A549 (cell line): ENCODE results near the gene AMN1. TPM values are rescaled to one million over a fixed set of nuclear protein-coding genes. Genes with fewer than 3 reads are reported as not detected.

Experiments
- ATAC-seq, 2 experiments: fragments of 200-7000 bp in 1 of 2; fragments of >200 bp in 1 of 2; cut with Nextera tagmentation in 1 of 2; cut with Tn5 transposase in 1 of 2; 3 replicates each; pipeline versions ENCODE4 v1.8.0 to v1.9.1; 2018 to 2020; ENCODE audit warnings: mild to moderate bottlenecking in 1 of 2, moderate library complexity in 1 of 2
- CTCF ChIA-PET: fragments of 300-600 bp; sonication (Branson Sonifier 250); formaldehyde crosslinking; extraction: SDS; loops from one replicate; lab custom pipeline; 2021; ENCODE audit warnings: antibody characterized with exemption, inconsistent platforms; lab: Yijun Ruan, JAX
- POLR2A ChIA-PET: fragments of 350-600 bp; formaldehyde crosslinking; extraction: SDS; loops from one replicate; lab custom pipeline; 2021; ENCODE audit warnings: antibody characterized with exemption, inconsistent platforms; lab: Yijun Ruan, JAX
- DNase-seq, 2 experiments: peaks; one replicate each; pipeline versions ENCODE4 v3.0.0 to v3.0.0-alpha.2; 2011 to 2016; ENCODE audit warnings: low read depth in 1 of 2, low spot score in 1 of 2
- FAIRE-seq: peaks from 2 replicates; lab custom pipeline; 2011; peaks lifted over from hg19 to GRCh38; lab: Jason Lieb, UNC
- H3K27ac ChIP-seq, 2 experiments: fragments of >200 bp; sonication (Bioruptor Twin); formaldehyde crosslinking; 3 replicates each; pipeline ENCODE4 v1.5.1; 2016 to 2017
- H3K4me1 ChIP-seq: fragments of >200 bp; sonication (Bioruptor Twin); formaldehyde crosslinking; 3 replicates; pipeline ENCODE4 v1.6.1; 2016
- H3K4me2 ChIP-seq: fragments of >200 bp; sonication (Bioruptor Twin); formaldehyde crosslinking; 3 replicates; pipeline ENCODE4 v1.6.1; 2016
- H3K4me3 ChIP-seq: fragments of >200 bp; sonication (Bioruptor Twin); formaldehyde crosslinking; 3 replicates; pipeline ENCODE4 v1.5.1; 2016
- H3K9me3 ChIP-seq: fragments of >200 bp; sonication (Bioruptor Twin); formaldehyde crosslinking; 3 replicates; pipeline ENCODE4 v1.6.1; 2016
- CEBPB ChIP-seq, 2 experiments: fragments of >200 bp in 1 of 2; sonication (Bioruptor Twin) in 1 of 2; formaldehyde crosslinking in 1 of 2; IDR thresholded peaks; 2 replicates each; pipeline ENCODE4 v1.6.1; 2012 to 2016
- CHD2 ChIP-seq: fragments of 150-350 bp; IDR thresholded peaks from 2 replicates; pipeline ENCODE4 v1.6.1; 2014; ENCODE audit warnings: low read length; ENCODE audit not compliant: partially characterized antibody
- CTCF ChIP-seq: fragments of >200 bp; sonication (Bioruptor Twin); formaldehyde crosslinking; IDR thresholded peaks from 3 replicates; pipeline ENCODE4 v1.5.1; 2016
- EHMT2 ChIP-seq: fragments of 200-600 bp; sonication (generic); IDR thresholded peaks from 2 replicates; pipeline ENCODE4 v1.6.1; 2016; ENCODE audit warnings: antibody characterized with exemption, low read depth, mild to moderate bottlenecking, moderate library complexity
- HMGXB4 ChIP-seq: fragments of 250-450 bp; sonication (Bioruptor Pico); IDR thresholded peaks from 2 replicates; pipeline ENCODE4 v1.5.0; 2021; ENCODE audit warnings: mild to moderate bottlenecking, moderate library complexity, borderline replicate concordance
- HOXA7 ChIP-seq: fragments of 250-450 bp; sonication (Bioruptor Pico); IDR thresholded peaks from 2 replicates; pipeline ENCODE4 v1.5.0; 2020; ENCODE audit warnings: mild to moderate bottlenecking, moderate library complexity
- HOXB13 ChIP-seq: fragments of 250-450 bp; sonication (Bioruptor Pico); IDR thresholded peaks from 2 replicates; pipeline ENCODE4 v1.5.0; 2020; ENCODE audit warnings: low read depth, mild to moderate bottlenecking, moderate library complexity
- JUN ChIP-seq, 2 experiments: fragments of >200 bp; sonication (Bioruptor Twin); formaldehyde crosslinking; IDR thresholded peaks; 2 replicates in 1 of 2; 3 replicates in 1 of 2; pipeline ENCODE4 v1.6.1; 2016 to 2017
- MAX ChIP-seq: IDR thresholded peaks from 2 replicates; pipeline ENCODE4 v1.6.1; 2012
- MAZ ChIP-seq: fragments of 150-350 bp; IDR thresholded peaks from 2 replicates; pipeline ENCODE4 v1.6.1; 2014; ENCODE audit warnings: antibody characterized with exemption, low read depth, low read length, borderline replicate concordance
- MYC ChIP-seq: IDR thresholded peaks from 2 replicates; pipeline ENCODE4 v1.6.1; 2012; ENCODE audit warnings: mild to moderate bottlenecking, inconsistent platforms, low read length, improper control_type of control experiment, borderline replicate concordance
- NPAS2 ChIP-seq: fragments of 250-450 bp; sonication (Bioruptor Pico); IDR thresholded peaks from 2 replicates; pipeline ENCODE4 v1.8.0; 2022; ENCODE audit warnings: mild to moderate bottlenecking, moderate library complexity, borderline replicate concordance
- RAD21 ChIP-seq, 2 experiments: fragments of >200 bp in 1 of 2; sonication (Bioruptor Twin) in 1 of 2; formaldehyde crosslinking in 1 of 2; IDR thresholded peaks in 1 of 2; conservative IDR thresholded peaks in 1 of 2; 2 replicates in 1 of 2; 3 replicates in 1 of 2; pipeline ENCODE4 v1.6.1; 2012 to 2018; ENCODE audit warnings: inconsistent platforms in 1 of 2
- SMC3 ChIP-seq: fragments of >200 bp; sonication (Bioruptor Twin); formaldehyde crosslinking; IDR thresholded peaks from 3 replicates; pipeline ENCODE4 v1.6.1; 2018; ENCODE audit warnings: inconsistent platforms
- ZSCAN20 ChIP-seq: fragments of 250-450 bp; sonication (Bioruptor Pico); IDR thresholded peaks from 2 replicates; pipeline ENCODE4 v1.8.0; 2022; ENCODE audit warnings: mild to moderate bottlenecking, moderate library complexity
- WGBS: methylation state at CpG from one replicate; pipeline ENCODE4 v1.1.6; 2017; ENCODE audit errors: missing lambda C conversion rate; 5-methylcytosine and 5-hydroxymethylcytosine counted together
- polyA plus RNA-seq, 4 experiments: library from polyadenylated mRNA; depleted of rRNA in 3 of 4; stranded (reverse); fragments of >200 nt; fragmentation: RNase III in 1 of 4; extraction: RNeasy Plus Mini Kit Qiagen cat#74134 plus additional on column Dnase treatment in 1 of 4; gene quantifications; 2 replicates in 3 of 4; 3 replicates in 1 of 4; pipeline ENCODE4 v1.2.3, GENCODE V29; 2011 to 2017
- TF ChIP-seq, protein P1 (sequence below): IDR thresholded peaks from 2 replicates; pipeline ENCODE4 v1.6.1; 2012

The AMN1 gene
- polyA plus RNA-seq, 2 of the 4 experiments (the other 2 are of a cell fraction) = 18.5 to 53.3 TPM

DNA sequence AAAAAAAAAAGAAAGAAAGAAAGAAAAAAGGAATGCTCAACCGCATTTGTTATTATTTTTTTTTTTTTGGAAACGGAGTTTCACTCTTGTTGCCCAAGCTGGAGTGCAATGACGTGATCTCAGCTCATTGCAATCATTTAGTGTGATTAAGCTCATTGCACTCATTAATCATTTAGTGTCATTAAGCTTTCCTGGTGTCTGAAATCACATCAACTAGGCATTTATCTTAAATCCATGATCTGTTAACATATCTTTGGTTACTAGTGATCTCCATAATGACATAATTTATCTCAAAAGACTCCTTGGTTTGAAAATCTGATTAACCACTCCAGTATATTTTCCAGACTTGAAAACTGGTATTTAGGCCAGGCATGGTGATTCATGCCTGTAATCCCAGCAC is 43.0 kb downstream of the AMN1 start:
- Histone ChIP-seq H3K4me3 (no peak overlapping the region), H3K4me1 (no peaks in the 10 kb centered on the region), H3K9me3 (peaks cover 2% of the 10 kb centered on the region; the same call in 1 of the 3 replicates), H3K27ac (no peak overlapping the region), H3K4me2 (no peak overlapping the region)
- no peak for ATAC-seq
- no peak for FAIRE-seq
- ChIA-PET POLR2A (interaction anchor here (1.0 kb wide), 1 partner anchor 274 kb away, joined by 3 read pairs; the partner anchor contains the start of gene RESF1), CTCF (interaction anchor here (1.1 to 1.3 kb wide), 2 partner anchors 28 to 420 kb away, joined by 3 to 4 read pairs; no protein-coding TSS in a partner anchor)
- TF ChIP-seq ZSCAN20 (CRISPR knock-in tag) = no peak
- TF ChIP-seq NPAS2 (CRISPR knock-in tag) = no peak
- no peak for TF ChIP-seq CHD2
- TF ChIP-seq HMGXB4 (CRISPR knock-in tag) = no peak
- no peak for TF ChIP-seq MAZ
- TF ChIP-seq EHMT2 = no peak
- no peak for TF ChIP-seq HOXB13 (CRISPR knock-in tag)
- no peak for TF ChIP-seq MYC
- DNase-seq = no peak
- 96% methylated on average over 3 of the region's 3 CpGs for WGBS

DNA sequence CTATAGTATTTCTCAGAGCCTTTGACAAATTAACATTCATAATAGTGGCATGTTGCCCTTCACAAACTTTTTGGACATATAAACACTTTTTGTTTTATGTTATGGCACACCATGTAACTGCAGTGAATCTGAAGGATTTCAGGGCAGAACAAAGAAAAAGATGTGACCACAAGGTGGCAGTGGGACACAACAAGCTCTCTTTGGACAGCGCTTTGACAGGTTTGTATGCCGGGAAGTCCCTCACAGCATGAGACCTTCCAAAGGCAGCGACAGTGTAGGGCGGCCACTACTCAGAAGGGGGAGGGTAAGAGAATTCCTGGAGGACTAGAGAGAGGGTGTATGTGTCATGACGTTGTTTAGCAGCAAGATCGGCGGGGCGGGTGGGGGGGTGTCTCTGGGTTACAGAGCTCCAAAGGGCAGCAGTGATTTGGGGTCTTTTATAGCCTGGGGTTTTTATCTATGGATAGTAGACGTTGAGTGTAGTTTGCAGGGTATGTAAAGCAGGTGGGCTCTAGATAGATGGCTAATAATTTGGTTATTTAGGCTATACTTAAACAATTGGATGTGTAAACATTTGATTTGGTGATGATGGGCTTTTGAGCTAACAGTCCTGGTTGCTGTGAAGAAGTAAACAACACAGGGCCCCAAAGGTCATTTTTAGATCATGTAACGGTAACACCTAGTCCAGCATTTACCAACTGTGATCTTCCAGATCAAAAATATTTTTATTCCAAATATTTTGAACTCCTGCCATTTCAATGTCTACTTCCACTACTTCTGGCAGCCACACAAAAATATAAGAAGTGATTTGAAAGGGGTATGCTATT is 46.5 kb downstream of the AMN1 start:
- POLR2A ChIA-PET = interaction anchor here (0.7 kb wide), 1 partner anchor 644 kb away, joined by 4 read pairs; no protein-coding TSS in a partner anchor
- H3K4me3 ChIP-seq = peak overlapping the region; percentile 16; the same call in 1 of the 3 replicates

More for the DNA sequence above, 46.5 kb downstream of the AMN1 start:
- H3K9me3 ChIP-seq = peaks cover 2% of the 10 kb centered on the region; the same call in 1 of the 3 replicates
- peak; percentile 94 for FAIRE-seq
- H3K4me2 ChIP-seq = peak overlapping the region; percentile 54
- DNase-seq = peak; percentile 63 to 95
- ATAC-seq = peak; percentile 98
- WGBS = 12% methylated on average over 7 of the region's 10 CpGs
- TF ChIP-seq, protein P1, sequence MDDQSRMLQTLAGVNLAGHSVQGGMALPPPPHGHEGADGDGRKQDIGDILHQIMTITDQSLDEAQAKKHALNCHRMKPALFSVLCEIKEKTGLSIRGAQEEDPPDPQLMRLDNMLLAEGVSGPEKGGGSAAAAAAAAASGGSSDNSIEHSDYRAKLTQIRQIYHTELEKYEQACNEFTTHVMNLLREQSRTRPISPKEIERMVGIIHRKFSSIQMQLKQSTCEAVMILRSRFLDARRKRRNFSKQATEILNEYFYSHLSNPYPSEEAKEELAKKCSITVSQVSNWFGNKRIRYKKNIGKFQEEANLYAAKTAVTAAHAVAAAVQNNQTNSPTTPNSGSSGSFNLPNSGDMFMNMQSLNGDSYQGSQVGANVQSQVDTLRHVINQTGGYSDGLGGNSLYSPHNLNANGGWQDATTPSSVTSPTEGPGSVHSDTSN = no peak
- TF ChIP-seq RAD21 (conservative IDR thresholded peaks at IDR 0.05 in 1 of 2, IDR thresholded peaks at IDR 0.05 in 1 of 2) (peak; percentile 98 to 99), HOXA7 (CRISPR knock-in tag) (no peak), JUN (IDR thresholded peaks at IDR 0.05) (peak in 1 of 2 experiments; percentile 25; a peak in 1 of 5 replicates), CTCF (peak; percentile 85), SMC3 (peak; percentile 97), MAX (peak; percentile 46), CEBPB (IDR thresholded peaks at IDR 0.05) (no peak)
- CTCF ChIA-PET = interaction anchor here (0.6 to 3.1 kb wide), 40 partner anchors 9 to 670 kb away, joined by 3 to 25 read pairs (median 4); partner anchors contain the start of gene BICD1
- peak overlapping the region; percentile 46 to 70; a peak in 5 of 6 replicates for H3K27ac ChIP-seq
- H3K4me1 ChIP-seq = 0 out of 3 replicates have a peak, but pooled peaks cover 6% of the 10 kb centered on the region
